ENCODE data around the gene SCRN1.
A peak's percentile ranks its signal among the peaks of the same experiment; 100 is the strongest.
"Not testable (repeated sequence)": the region's sequence is repeated elsewhere in the genome, so short reads cannot be mapped to it uniquely, and the experiment has no call there.

SCRN1 gene

DNA sequence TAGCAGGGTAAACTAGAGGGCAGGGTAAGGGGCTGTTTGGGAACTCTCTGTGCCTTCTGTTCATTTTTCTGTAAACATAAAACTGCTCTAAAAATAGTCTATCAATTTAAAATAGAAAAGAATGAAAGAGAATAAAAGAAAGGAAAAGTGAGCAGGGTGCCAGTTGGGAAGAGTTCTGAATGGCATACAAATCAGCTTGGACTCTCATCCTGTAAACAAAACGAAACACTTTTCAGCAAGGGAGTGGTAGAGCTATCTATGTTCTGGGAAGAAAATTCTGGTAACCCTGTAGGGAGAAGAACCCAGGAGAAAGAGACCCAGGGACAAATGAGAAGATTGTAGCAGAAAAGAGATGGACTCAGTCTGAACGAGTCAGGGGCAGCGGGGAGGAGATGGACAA, 24.6 kb downstream of the SCRN1 start:
- DNase-seq, result peak; percentile 54

DNA sequence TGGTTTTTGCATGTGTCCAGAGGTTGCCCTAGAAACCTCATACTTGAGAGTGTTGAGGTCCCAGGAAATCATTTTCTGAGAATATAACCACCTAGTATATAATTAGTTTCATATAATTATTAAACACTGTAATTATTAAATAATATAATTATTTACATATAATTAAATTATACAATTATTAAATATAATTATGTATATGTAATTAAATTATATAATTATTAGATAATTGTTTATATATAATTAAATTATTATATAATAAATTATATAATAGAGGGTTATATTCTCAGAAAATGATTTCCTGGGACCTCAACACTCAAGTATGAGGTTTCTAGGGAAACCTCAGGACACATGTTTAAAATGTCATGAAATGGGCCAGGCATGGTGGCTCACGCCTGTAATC, 27.6 kb downstream of the SCRN1 start:
- no peak for DNase-seq

DNA sequence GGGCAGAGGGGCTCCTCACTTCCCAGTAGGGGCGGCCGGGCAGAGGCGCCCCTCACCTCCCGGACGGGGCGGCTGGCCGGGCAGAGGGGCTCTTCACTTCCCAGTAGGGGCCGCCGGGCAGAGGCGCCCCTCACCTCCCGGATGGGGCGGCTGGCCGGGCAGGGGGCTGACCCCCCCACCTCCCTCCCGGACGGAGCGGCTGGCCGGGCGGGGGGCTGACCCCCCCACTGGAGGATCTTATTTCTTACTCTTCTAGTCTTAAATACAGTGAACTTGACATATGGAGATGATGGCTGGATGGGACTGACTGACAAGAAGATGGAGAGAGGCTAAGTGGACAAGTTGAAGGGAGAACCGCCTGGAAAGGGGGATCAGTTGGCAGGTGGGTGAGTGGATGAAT, 28.0 kb downstream of the SCRN1 start:
- DNase-seq, result not testable (repeated sequence)

DNA sequence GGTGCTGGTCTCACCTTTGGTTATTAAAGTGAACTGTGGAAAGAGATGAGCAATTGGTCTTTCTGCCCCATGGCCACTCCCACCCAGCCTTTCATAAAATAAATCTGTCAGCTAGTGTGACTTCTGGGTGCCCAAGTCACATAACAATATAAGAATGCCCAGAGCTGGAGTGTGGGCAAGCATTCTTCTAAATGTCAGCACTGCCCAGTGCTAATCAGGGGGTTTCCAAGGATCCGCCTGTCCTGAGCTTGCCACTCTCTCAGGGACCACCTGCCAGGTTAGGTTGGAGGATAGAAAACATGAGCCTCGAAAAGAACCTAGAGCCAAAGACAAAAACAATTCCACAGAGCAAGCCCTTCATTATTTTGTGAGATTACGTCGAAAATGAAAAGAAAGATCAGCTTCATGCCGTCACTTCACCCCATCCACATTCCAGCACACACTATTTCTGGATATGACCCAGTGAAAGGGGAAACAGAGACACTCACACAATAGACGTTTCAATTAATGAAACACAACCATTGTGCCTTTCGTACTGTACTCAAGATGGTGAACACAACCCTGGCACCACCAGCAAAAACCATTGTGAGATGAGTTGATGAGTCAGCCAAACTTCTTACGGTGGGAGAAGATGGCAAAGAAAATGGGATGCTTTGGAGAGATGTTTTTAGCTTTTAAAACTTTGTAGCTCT, 30.8 kb downstream of the SCRN1 start:
- no peak for DNase-seq

DNA sequence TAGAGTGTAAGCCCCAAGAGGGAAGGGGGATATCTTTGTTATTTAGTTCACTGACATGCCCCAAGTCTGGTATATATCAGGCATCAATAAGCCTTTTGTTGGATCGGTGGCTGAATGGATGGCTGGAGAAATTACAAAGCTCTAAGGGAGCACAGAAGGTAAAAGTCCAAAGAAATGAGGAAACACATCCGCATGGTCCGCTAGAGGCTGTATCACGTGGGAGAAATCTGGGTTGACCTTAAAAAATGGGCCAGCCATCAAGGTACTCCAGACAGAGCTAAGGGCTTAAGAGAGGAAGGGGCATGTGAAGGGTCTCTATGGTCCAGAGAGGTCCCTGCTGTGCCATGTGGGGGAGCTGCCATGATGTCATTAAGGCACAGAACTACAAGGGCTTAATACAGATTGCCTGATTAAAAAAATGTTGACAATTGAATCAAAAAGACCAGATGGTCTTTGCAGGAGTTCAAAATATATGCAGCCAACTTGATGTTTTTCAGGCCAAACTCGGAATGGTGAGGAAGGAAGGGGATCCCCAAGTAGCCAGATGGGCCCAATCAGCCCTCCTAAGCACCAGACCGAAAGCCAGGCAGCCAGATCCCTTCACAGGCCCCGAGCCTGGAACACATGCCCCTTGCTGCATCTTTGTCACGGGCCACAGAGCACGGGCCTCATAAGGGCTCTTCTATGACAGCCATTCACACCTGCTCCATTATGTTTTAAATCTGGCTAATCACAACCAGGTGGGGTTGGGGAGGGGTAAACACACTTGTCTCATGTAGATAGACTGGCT, 31.9 kb downstream of the SCRN1 start:
- DNase-seq, result no peak

DNA sequence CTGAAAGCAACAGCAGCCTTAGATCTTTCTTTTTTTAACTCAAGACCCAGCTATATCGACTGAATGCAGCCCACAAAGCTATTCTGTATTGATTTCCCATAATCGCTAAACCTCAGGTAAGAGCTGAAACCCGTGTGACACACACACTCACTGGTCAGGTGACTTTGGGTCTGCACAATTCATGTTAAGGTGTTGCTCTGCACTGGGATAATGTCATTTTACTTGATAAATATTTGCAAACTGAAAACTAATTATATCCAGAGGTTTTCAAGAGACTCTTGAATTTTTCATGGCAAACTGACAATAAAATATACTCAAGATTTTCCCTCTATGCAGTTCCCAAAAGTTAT, 33.1 kb downstream of the SCRN1 start:
- DNase-seq, result no peak

DNA sequence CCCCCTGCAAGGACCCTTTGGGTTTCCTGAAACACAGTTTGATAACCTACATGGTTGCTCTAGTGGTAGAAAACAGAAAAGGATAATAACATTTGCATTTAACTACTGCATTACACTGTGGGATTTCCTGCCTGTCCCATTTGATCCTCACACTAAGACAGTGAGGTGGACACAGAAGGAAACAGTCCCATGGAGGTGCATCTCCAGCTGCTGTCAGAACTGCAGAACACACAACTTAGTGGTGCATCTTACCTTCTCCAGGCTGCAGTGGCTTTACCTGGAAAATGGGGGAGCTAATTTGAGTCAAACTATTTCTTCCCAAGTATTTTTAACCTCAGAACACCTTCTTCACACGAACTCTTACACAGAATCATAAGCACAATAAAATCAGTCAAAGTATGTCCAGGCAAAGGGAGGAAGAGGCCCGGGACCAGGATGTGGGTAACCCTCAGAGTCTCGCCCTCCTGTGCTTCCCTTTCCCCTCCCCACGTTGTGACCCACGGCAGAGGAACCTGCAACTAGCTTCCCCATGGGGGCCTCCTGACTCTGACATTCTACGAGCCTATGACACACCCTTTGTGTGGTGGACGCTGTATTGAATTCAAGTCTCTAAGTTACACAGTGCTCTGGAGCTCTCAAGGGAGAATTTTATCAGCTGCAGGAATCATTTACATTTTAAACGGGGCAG, 33.7 kb downstream of the SCRN1 start:
- DNase-seq, result no peak

DNA sequence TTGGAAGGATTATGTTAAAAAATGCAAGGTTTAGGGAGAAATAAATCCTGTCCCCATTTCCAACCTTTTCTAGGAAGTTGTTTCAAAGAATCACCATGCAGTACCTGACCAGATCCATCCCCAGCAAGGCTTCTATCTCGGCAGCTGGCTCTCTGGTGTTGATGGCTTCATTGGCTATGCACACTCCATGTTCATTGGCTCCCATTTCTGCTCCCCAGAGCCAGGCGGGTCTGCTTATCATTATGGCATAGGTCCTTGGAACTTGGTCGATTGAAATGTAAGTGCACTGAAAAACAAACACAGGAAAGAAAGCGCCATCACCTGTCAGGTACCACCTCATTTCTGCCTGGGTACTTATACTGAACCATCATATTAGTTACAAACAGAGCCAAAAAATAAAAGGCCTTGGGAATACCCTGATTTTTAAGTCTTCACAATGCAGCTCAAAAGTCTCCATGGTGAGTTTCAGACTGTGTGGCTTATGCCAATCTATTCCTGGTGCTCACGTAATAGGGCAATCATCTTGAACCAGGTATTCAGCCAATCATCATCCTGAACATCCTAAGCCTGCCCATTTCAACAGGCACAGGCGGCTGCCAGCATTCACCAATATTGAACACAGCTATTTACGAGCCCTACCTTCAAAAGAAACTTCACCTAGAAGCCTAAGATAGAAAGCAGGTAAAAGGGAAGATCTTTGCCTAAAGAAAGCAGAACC, 34.4 kb downstream of the SCRN1 start:
- DNase-seq, result no peak

DNA sequence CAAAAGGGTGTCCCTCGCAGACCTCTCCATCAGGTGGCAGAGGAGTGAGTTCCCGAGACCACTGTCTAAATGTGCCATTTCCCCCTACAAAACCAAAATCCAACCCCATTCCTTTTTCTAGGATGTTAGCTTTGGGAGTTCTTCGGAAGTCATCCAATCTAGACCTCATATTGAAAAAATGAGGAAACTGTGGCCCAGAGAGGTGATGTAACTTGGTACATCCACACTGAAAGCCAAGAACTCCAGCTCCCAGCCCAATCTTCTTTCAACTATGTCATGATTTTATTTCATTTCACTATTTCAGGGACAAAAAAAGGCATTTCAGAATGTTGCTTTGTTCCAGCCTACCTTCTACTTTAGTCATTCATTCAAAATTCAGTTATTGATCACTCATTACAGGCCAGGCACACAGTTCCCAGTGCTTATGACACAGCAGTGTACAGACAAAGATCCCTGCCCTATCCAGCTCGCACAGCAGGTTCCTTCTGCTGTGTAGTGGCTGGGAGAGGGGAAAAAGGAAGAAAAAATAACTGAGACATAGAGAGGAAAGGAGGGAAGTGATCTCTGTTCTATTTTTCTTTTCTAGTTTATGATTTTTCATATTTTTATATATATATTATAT, 35.8 kb downstream of the SCRN1 start:
- no peak for DNase-seq

DNA sequence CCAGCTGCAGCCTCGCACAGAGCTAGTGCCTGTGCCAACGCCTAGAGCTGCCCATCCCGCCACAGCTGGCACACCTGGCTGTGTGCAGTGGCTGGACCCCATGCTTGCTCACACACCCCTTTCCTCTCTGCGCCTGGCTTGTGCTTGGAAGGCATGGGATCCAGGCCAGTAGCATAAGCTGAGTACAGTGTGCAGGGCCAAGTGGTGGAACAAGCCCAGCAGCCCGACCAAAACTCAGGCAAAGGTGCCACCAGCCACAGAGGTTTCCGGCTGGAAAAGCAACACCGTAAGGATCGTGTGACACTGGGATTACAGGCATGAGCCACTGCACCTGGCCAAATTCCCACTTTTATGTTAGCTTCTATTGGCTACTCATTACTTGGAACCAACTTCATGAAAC, 38.4 kb downstream of the SCRN1 start:
- no peak for DNase-seq

DNA sequence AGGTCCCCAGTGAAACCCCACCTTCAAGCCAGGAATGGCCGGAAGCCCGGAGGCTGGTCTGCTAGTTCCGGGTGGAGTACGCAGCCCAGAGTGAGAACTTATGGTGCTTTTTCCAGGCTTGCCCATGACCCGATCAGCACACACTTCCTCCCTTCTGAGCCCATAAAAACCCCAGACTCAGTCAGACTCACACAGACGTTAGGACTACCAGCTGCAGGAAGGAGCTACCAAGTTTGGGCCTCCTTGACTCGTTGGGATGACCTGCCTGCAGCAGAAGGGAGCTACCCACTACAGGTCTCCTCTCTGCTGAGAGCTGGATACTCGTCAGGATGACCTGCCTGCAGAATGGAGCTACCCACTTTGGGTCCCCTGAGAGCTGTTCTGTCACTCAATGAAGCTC, 39.1 kb downstream of the SCRN1 start:
- DNase-seq, result no peak

DNA sequence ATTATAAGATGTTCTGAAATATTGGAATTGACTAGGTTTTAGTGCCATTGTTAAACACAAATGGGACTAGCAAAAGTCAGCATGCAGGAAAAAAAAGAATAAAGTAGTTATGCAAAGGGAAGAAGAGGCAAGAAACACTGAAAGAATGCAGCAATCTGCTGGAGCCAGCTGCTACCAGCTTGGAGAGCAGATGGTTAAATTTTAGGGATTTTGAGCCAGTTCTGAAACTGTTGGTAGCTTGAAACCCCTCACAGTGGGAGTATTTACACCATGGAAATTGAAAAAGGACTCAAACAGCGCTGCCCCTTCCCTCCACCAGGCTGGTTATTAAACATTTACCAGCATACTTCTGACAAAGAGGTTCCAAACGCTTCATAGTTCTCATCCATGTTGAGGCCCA, 41.0 kb downstream of the SCRN1 start:
- DNase-seq, result no peak

DNA sequence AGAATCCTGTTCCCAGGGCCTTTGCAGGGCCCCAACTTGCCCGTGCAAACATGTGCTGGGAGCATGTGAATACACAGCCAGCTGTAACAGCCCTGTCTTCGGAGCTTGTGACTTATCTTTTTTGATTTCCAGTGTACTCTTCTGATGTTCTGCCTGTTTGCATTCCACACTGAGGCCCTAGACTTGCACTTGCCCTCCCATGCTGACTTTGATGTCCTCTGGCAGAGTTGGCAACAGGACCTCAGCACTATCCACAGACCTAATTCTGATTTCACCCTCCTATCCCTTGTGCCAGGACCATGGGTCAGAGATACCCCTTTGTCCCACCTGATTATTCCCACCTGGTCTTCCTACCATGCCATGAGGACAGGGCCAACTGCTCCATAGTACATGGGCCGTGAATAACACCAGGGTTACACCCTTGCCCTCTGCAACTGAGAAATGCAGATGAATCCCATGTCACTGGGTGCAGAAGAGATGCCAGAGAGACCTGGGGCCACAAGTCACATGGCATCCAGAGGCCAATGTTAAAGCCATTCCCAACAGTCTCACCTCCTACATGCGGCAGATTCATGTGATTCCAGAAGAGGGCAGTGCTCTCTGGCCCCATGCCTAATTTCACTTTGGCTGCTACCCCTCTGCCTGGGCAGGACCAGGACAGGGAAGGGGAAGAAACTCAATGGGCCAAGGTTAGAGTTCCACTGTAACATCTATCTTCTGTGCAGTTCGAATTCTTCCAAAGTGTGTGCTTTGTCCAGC, 43.0 kb downstream of the SCRN1 start:
- DNase-seq, result peak; percentile 25

DNA sequence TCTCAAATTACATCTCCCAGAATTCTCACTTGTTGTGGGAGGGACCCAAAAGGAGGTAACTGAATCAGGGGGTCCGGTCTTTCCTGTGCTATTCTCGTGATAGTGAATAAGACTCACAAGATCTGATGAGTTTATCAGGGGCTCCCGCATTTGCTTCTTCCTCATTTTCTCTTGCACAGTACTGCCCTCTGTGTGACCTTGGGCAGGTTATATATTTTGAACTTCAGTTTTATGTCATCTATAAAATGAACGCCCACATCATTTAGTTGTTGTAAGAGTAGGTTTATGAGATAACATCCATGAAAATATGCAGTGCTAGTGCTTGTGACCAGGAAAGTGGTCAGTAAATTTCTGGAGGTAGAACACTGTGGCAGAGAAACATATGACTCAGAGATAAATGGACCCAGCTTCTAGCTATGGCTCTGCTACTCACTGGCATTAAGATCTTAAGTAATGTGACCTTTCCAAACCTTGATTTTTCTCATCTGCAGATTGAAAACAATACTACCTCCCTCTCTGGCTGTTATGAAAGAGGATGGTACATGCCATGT, 44.3 kb downstream of the SCRN1 start:
- DNase-seq, result no peak

DNA sequence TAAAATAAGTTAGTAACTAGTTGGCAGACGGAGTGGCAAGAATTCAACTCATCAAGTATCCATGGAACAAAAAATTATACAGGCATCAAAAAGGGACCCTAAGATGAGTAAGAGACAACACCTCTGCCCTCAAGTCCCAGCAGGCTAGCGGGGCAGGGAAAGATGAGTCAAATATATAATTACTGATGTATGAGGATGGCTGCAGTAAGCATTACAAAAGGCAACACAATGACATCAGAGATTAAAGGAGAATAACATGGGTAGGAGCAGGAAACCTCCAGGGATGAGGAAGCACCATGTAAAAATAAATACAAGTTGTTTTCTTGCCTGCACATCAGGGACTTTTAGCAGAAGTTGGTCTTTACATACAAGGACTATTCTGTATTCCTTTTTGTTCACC, 49.4 kb downstream of the SCRN1 start:
- DNase-seq, result no peak

DNA sequence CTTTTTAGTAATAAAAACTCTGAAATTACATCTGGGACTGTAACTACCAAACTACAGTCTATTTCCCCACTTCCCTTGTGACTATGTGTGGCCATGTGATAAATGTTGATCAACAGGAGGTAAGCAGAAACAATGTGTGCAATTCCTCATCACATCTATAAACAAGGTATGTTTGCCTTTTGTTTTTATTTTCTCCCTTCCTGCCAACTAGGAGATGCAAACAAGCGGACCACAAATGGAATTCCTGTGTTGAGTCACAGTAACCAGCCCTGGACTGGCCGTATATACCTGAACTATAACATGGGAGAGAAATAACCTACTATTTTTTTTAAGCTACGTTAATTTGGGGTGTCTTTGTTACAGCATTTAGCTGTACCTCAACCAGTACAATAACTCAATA, 52.5 kb downstream of the SCRN1 start:
- no peak for DNase-seq

DNA sequence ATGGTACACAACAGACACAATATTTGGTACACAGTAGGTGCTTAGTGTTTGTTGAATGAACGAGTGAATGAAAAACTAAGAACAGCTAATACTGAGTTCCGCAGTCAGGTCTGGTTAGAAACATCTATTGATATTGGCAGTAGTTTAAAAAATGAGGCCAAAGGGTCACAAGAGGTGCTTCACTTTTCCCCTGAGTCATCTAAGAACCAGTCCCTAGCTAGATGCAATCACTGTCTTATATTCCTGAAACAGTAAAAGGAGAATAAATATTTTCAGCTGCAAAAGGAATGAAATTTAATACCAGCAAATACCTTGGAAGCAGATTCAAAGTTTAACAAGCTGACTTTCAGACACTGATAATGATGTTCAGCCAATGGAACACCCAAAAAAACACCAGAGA, 54.5 kb downstream of the SCRN1 start:
- DNase-seq, result no peak

DNA sequence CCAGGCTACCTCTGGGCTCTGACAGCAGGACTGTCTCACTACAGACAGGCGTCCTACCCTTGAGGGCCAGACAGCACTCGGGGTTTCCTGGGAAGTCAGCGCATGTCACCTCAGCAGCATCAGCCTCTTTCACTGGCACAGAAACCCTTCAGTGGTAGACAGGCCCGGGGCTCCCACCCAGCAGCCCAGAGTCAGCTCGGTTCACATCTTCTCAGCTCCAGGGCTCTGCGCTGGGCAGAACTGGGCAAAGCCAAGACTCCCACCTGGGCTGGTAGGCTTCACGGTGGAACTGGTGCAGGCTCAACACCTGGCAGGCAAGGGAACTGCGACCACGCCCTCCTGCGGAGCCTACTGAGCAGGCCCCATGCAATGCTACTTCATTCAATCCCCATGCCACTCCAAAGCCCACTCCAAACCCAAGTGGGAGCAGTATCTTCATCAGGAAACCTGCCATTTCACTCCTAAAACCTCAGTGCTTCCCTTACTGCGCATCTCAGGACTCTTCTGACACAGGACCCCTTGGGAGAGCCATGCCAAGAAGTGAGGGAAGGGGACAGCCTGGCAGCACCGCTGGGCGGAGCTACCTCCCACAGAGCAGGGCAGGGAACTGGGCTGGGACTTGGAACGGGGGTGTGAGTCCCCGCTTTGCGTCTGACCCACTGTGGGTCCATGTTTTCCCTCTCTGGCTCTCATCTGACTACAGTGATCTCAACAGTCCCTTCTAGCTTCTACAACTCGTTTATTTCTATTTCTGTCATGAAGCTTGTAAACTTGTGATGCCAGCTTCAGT, 60.4 kb downstream of the SCRN1 start:
- DNase-seq, result no peak

DNA sequence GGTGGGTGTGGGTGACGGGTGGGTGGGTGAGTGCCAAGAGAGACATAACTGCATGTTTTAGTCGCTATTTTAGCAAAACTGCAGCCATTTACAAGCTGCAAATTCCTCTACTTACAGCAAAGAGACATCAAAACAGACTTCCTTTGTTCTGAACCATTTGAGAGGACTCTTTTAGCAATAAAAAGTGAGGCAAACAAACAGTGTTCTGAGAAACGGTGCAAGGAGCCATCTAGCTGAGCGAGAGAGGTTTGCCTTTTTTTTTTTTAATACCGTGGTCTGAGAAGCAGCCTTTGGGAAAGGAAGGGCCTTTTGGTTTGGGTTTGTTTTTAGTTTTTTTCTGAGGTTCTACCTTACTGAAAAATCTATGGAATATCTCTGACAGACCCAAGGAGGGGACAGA, 62.9 kb downstream of the SCRN1 start:
- DNase-seq, result peak; percentile 53

DNA sequence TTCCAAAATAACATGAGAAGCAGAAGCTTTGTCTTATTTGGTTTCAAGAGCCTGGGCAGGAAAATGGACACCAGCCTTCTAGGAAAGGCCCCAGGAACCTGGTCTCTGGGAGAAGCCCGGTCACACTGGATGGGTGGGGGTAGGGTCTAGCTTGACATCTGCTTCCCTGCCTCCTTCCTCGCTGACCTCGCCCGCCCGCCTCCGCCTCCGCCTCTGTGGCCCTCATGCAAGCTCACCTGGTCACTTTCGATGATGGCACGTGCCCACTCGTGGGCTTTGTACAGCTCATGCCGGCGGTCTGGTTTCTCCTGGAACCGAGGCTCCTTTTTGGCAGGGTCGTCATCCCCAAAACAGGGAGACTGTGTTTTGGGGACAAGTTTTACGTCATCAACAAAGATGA, 63.4 kb downstream of the SCRN1 start:
- no peak for DNase-seq

DNA sequence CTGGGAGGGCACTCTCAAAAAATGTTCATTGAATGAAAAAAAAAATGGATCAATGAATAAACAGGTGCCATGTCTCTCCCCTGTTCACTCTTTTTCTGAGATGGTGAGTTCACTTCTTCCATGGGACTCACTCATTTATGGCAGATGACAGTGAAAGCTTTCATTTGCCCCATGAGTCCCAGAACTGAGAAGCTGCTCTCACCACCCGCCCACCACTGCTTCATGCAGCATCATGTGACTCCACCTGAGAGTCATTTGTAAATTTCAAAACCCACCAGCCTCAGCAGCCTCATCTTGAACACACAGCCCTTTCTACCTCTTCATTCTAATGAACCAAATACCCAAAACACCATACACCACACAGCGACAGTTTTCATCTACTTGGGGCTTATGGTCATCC, 64.9 kb downstream of the SCRN1 start:
- DNase-seq, result no peak

All from midbrain (tissue), 1 donor.